Raji (cell line): ENCODE data around the gene USF3.

Experiments
- POLR2A ChIP-seq: IDR thresholded peaks from 2 replicates; pipeline ENCODE4 v1.6.1; 2011; ENCODE audit warnings: low read depth, low read length, control low read depth; ENCODE audit not compliant: insufficient read depth

The USF3 gene

DNA sequence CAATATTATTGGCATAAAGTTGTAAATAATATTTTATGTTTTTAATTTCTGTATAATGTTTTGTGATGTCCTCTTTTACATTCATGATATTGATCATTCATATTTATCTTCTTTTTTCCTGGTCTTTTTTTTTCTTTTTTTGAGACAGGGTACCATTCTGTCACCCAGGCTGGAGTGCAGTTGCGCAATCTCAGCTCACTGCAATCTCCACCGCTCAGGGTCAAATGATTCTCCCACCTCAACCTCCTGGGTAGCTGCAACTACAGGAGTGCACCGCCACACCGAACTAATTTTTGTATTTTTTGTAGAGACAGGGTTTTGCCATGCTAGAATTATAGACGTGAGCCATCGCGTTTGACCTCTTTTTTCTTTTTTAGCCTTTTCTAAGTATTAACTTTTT is 52.9 kb downstream of the USF3 start:
- TF ChIP-seq POLR2A: no peak

DNA sequence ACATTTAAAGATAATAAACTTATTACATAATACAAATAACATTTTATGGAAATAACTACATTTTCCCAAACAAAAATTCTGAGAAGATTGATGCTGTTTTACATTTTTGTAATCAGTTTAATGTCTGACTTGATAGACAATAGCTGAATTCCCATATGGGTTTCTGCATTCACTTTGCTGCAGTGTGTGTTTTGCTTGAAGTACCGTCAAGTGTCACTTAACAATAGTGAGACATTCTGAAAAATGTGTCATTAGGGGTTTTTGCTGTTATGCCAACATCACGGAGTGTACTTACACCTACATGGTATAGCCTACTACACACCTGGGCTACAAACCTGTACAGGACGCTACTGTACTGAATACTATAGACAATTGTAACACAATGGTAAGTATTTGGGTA is 57.5 kb downstream of the USF3 start:
- TF ChIP-seq POLR2A: no peak

DNA sequence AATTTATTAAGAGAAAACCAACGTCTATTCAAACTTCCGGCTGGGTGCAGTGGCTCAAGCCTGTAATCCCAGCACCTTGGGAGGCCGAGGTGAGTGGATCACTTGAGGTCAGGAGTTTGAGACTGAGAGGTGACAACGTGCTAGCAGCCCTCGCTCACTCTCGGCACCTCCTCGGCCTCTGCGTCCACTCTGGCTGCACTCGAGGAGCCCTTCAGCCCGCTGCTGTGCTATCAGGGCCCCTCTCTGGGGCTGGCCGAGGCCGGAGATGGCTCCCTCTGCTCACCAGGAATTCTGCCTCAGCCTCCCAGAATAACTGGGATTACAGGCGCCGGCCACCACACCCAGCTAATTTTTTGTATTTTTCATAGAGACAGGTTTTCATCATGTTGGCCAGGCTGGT is 58.7 kb downstream of the USF3 start:
- TF ChIP-seq POLR2A: no peak

DNA sequence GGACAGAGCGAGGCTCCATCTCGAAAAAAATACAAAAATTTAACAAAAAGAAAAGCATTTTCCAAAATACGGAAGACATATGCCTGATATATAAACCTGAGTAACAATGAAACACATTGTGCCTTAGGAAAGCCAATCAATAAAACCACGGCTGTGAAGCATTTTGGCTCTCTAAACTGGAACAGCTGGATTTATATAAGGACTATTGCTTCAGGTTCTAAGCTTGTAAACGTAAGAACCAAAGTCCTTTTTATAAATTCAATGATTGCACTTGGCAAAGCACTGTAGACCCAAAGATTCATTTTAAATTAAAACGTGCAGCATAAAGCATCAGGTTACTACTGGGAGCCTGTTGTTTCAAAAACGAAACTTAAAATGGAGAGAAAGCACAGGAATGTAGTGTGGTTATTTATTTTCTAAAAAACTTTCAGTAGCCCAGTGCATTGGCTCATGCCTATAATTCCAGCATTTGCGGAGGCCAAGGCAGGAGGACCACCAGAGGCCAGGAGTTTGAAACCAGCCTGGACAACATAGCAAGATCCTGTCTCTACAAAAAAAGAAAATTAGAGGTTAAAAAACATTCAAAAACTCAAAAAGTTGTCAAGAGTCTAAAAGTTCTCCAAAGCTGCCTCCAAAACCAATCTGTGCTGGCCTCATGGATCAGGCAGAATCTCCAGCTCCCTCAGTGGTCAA is 61.5 kb downstream of the USF3 start:
- no peak for TF ChIP-seq POLR2A

DNA sequence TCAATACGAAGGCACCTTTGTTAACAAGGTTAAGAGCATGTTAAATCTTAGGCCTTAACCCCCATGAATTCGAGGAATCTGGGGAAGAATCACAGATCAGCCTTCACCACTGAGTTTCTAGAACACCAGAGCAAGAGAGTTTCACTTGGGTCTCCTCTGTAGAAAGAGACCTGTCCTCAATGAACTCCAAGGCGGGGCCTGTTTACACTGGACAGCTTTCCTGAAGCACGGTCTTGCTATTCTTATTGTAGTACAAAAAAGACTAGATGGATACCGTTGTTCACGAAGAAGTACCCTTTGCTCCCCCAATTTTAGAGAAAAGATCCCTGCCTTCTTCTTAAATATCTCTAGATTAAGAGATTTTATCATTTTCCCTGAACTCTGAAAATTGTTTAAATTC is 64.9 kb downstream of the USF3 start:
- TF ChIP-seq POLR2A: no peak

DNA sequence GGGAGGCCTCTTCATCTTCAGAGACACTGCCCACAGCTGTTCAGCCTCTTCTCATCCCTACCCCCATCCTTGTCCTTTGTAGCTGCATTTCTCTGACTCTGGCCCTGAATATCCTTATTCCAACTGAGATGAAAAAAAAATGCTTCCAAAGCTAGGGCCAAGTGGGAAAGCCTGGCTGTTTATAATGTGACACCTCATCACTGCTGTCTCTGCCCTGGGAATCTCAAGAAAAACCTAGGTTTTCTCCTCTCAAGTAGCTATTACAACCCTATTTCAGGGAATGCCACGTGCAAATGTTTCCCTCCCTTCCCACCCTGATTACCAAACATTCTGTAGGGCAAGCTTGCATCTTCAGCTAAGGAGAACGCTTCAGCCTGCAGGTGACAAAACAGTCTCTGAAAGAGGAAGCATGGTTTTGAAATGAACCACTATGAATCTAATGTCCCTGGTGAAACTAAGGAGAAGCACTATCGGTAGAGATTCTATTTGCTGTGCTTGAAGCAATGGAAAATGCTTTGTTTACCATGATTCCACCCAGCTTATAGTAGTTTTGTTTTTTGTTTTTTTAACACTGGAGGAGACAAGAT is 65.4 kb downstream of the USF3 start:
- TF ChIP-seq POLR2A: no peak

DNA sequence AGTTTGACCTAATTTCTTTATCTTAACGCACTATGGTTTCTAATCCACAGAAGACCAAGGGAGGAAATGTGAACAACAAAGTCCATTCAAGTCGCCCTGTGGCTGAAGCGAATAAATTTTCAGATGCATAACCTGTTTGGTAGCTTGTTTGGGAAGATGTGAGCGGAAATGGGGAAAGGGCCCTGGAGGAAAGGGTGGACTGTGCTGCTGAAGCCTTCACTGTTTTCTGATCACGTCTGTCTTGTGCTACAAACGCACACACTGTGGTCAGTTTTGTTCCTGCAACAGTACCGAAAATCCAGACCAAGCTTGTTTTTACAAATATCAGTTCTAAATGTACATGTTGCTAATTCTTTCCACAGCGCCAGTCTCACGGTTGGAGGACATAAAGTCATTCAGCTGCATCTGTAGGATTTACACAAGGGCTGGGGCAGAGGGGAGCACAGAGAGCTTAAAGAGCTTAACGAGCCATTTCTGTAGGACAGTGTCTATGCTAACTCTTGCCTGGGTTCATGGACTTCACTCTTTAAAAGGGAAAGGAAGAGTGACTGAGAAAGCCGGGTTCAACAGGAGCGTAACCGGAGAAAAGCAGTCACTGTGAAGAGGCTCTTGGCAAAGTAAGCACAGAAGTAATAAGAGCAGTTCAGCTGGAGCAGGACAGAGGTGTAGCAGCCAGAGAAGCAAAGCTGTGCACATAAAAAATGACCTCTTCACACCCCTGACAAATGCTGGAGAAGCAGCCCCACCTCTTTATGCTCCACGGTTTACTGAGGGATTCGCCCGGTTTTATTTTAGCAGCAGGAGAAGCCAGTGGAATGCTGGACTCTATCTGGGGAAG is 66.6 kb downstream of the USF3 start:
- TF ChIP-seq POLR2A: no peak

DNA sequence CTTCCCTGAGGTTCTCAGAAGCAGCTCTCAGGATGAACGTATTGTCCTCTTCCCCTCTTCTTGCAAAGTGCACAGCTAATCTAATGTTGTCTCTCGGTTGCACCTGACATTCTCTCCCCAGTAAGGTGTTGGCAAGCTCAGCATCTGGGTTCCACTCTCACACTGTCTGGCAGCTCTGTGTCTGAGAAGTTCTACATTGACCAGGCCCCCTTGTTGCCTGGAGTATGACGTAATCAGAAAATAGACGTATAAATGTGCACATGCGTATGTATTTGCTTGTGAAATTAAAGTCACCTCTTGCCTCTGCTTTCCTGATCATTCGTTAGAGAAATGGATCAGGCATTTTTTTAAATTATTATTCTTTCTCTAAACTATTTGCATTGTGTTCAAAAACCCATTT is 67.7 kb downstream of the USF3 start:
- TF ChIP-seq POLR2A: no peak

DNA sequence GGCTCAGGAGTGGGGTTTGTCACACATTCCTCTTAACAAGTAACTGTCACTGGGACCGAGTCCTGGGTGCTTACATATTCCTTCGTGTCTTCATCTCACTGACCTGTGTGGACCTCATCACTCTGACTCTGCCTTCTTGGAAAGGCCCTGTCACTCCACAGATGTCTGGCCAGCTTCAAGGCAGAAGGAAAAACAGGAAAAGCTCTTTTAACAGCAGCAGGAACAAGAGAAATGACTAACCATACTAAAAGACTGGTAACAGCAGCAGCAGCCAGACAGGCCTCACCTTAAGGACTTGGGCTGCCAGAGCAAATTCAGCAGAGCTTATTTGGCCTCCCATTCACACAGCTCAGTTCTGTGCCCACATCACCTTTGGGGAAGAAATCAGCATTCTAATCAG is 68.1 kb downstream of the USF3 start:
- TF ChIP-seq POLR2A: no peak

DNA sequence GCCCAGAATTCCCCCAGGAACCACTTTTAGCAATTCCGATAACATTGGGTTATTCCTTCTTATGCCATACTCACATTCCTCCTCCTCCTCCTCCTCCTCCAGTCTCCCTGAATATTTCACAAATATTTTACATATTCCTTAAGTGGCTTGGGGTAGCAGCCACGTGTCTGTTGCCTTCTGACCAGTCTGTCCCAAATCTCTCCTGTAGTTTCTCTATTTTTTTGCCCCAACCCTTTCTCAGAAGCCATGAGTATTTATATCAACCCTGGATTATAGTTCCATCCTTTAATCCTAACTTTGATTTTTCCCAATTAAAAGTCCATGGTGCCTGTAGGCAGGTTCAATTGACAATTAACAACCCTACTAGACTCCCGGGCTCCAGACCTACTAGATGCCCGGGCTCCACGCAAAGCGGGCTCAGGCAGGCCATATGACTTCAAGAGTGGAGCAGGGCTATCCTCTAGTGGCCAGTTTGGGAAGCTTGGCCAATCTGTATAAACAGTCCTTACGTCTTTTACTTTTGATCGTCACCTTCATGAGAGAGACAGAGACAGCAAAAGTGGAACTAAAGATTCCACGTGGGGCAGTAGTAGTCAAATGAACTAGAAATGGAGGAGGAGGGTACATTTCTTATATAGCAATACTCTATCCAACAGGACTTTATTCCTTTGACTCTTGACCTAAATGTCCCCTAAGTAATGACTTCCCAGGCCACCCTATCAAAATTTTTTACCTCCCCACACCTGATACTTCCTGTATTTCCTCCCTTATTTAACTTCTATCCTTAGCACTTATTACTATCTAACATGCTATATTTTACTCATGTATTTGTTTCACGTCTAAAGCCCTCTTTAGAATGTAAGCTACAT is 69.7 kb downstream of the USF3 start:
- no peak for TF ChIP-seq POLR2A

DNA sequence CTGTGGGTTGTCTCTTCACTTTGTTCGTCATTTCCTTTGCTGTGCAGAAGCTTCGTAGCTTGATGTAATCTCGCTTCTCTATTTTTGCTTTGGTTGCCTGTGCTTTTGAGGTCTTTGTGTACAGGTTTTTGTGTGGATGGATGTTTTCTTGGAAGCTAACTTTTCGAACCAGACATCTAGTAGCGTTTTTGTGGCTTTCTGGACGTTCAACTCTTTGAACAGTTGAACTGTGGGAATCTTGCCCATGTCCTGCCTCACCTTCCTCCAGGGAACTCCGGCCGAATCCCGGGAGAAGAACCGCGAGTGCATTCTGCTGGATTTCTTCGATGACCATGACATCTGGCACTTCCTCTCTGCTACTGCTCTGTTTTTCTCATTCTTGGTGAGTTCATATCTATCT is 70.6 kb downstream of the USF3 start:
- no peak for TF ChIP-seq POLR2A

DNA sequence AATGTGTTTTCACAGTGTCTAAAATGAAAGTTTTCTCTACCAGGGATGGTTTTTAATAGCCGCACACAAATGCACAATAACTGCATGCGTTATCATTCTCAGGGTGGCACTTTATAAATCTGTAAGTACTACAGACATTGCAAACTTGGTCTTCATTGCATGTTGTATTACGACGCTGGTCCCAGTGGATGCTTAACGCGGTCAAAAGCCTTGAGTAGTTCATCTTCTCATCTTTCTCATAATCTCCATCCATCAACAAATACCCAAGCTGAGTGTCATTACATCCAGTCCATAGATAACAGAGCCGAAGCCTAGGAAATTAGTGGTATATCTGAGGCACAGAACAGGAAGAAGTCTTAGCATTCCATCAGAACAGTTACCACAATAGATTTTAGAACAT is 72.6 kb downstream of the USF3 start:
- TF ChIP-seq POLR2A: no peak

DNA sequence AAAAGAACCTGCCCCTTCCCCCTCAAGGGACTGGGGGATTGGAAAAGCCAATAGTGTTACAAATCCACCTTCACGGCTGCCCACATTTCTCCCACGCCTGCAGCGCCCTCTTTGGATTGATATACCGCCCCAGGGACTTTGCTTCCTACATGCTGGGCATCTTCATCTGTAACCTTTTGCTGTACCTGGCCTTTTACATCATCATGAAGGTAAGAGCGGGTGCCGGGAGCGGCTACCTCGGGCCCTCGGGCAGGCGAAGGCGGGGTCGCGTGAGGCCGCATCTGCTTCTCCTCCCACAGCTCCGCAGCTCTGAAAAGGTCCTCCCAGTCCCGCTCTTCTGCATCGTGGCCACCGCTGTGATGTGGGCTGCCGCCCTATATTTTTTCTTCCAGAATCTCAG is 73.1 kb downstream of the USF3 start:
- TF ChIP-seq POLR2A: no peak

DNA sequence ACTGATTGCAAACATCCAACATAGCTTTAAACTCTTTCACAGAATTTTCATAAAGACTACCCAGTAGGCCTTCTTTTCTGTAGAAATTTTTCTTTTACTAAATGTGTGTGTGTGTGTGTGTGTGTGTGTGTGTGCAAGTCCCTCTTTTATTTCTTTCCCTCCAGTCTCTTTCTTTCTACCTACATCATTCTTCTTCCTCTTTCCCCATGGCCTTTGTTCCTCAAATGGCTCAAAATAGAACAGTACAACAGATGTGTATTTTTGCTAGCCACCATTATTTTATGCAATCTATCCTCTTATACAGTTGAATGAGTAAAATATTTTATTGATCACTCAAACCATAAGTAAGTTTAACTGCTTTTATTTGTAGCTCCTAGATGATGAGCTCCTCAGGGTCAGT is 76.4 kb downstream of the USF3 start:
- no peak for TF ChIP-seq POLR2A

DNA sequence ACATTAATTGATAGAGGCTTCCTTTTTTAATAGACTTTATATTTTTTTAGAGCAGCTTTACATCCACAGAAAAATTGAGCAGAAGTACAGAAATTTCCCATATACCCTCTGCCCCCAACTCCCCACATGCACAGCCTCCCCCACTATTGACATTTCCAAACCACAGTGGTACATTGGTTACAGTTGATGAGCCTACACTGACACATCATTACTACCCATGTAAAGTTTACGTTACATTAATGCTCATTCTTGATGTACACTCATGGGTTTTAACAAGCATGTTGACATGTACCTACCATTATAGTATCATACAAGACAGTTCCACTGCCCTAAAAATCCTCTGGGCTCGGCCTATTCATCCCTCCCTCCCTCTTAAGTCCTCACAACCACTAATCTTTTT is 78.7 kb downstream of the USF3 start:
- no peak for TF ChIP-seq POLR2A

DNA sequence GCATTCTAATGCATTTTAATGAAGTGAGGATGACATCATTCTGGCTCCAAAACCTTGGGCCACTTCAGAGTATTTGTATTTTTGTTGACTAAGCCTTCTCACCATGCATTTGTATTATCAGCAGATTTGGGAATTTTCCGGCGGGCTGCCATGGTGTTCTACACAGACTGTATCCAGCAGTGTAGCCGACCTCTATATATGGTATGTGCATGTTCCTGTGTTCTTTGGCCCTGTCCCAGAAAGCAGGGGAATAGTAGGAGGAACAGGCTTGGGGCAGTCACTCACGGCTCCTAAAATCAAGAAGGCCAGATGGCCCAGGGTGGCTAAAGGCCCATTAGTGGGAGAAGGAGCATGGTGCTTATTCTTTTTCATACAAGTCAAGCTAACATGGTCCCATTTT is 80.5 kb downstream of the USF3 start:
- no peak for TF ChIP-seq POLR2A

DNA sequence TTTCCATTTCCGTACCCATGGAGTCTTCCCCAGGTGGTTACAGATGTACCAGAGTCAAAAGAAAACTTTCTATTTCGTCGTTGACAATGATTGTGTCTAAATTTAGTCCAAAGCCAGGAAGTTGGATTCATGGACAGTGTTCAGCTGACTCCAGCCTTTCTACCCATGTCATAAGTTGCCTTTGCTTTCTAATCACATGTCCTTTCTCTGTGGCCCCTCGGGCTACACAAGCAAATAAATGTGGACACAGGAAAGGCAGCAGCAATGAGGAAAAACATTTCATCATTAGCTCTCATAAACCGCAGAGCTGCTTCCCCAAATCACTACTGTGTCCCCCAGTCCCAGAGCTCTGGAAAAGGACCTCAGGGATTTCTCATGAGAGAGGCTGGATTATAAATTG is 82.0 kb downstream of the USF3 start:
- no peak for TF ChIP-seq POLR2A
